Measurements from ENCODE around the gene DIP2C.

Gene DIP2C

DNA sequence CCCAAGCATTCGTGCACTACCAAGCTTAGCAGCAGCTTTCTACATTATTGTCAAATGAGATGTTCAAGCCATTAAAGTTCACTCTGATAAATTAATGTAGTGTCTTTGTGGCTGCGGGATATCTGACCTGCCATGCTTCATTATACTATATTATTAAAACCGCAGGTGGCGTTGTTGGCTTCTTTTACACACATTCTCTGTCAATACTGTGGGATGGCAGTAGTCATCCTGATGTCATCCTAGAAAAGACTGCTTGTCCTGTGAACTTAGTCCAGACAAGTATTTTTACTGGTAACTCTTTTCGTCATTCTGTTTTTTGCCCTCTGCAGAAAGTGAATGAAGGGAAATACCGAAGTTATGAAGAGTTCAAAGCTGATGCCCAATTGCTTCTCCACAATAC is 450.4 kb downstream of the DIP2C start:
- Mint-ChIP-seq H3K4me3 (no peak overlapping the region), H3K27ac (no peak overlapping the region), H3K36me3 (ENCODE audit: low read depth) (peaks cover 15% of the 10 kb centered on the region), H3K9me3 (no peaks in the 10 kb centered on the region), H3K4me1 (ENCODE audit: low read depth) (no peaks in the 10 kb centered on the region), H3K27me3 (no peaks in the 10 kb centered on the region)

- H3K36me3 Mint-ChIP-seq (ENCODE audit: low read depth), result peaks cover 22% of the 10 kb centered on the region
- no peak overlapping the region for H3K4me3 Mint-ChIP-seq
- no peak overlapping the region for H3K27ac Mint-ChIP-seq
- H3K9me3 Mint-ChIP-seq, result no peaks in the 10 kb centered on the region
- no peaks in the 10 kb centered on the region for H3K27me3 Mint-ChIP-seq
- H3K4me1 Mint-ChIP-seq (ENCODE audit: low read depth), result no peaks in the 10 kb centered on the region
Observed at GRCh38 chr10:235915-236314, 453.6 kb downstream of the DIP2C start.

GRCh38 chr10:234708-235406 is 454.6 kb downstream of the DIP2C start:
- H3K4me3 Mint-ChIP-seq, result no peak overlapping the region

GRCh38 chr10:232878-233277 is 456.6 kb downstream of the DIP2C start:
- peaks cover 19% of the 10 kb centered on the region for H3K36me3 Mint-ChIP-seq (ENCODE audit: low read depth)
- peaks cover 6% of the 10 kb centered on the region for H3K4me1 Mint-ChIP-seq (ENCODE audit: low read depth)
- no peak overlapping the region for H3K4me3 Mint-ChIP-seq
- no peaks in the 10 kb centered on the region for H3K9me3 Mint-ChIP-seq
- no peak overlapping the region for H3K27ac Mint-ChIP-seq
- no peaks in the 10 kb centered on the region for H3K27me3 Mint-ChIP-seq

More at GRCh38 chr10:234708-235406, 454.6 kb downstream of the DIP2C start:
- no peaks in the 10 kb centered on the region for H3K9me3 Mint-ChIP-seq
- no peaks in the 10 kb centered on the region for H3K4me1 Mint-ChIP-seq (ENCODE audit: low read depth)
- H3K27ac Mint-ChIP-seq, result no peak overlapping the region
- H3K27me3 Mint-ChIP-seq, result no peaks in the 10 kb centered on the region
- H3K36me3 Mint-ChIP-seq (ENCODE audit: low read depth), result peaks cover 23% of the 10 kb centered on the region

GRCh38 chr10:232061-232460 is 457.4 kb downstream of the DIP2C start:
- Mint-ChIP-seq H3K27me3 (no peaks in the 10 kb centered on the region), H3K4me1 (ENCODE audit: low read depth) (peaks cover 6% of the 10 kb centered on the region), H3K27ac (no peak overlapping the region), H3K4me3 (no peak overlapping the region), H3K9me3 (no peaks in the 10 kb centered on the region), H3K36me3 (ENCODE audit: low read depth) (peaks cover 19% of the 10 kb centered on the region)

DNA sequence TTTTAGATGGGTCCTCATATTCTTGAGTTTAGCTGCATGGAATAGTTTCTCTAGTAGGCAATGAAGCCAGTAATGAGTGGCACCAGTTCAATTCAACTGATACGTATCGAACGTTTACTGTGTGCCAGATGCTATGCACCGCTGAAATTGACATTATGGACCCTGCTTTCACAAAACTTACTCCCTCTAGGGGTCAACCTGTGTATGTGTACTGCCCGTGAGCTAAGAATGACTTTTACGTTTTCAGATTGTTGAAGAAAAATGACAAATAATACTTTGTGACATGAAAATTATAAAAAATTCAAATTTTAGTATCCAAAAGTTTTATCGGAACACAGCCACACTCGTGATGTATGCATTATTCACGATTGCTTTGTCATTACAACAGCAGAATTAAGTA is 458.7 kb downstream of the DIP2C start:
- peaks cover 11% of the 10 kb centered on the region for H3K36me3 Mint-ChIP-seq (ENCODE audit: low read depth)
- H3K27ac Mint-ChIP-seq, result no peak overlapping the region
- H3K4me3 Mint-ChIP-seq, result no peak overlapping the region
- H3K9me3 Mint-ChIP-seq, result no peaks in the 10 kb centered on the region
- peaks cover 6% of the 10 kb centered on the region for H3K4me1 Mint-ChIP-seq (ENCODE audit: low read depth)
- no peaks in the 10 kb centered on the region for H3K27me3 Mint-ChIP-seq

- Mint-ChIP-seq H3K36me3 (ENCODE audit: low read depth) (peaks cover 6% of the 10 kb centered on the region), H3K27ac (no peak overlapping the region)
Observed at GRCh38 chr10:228366-228765, 461.1 kb downstream of the DIP2C start.

GRCh38 chr10:227014-227413 is 462.5 kb downstream of the DIP2C start:
- Mint-ChIP-seq H3K27me3 (no peaks in the 10 kb centered on the region), H3K4me1 (ENCODE audit: low read depth) (peaks cover 6% of the 10 kb centered on the region), H3K4me3 (no peak overlapping the region), H3K9me3 (no peaks in the 10 kb centered on the region), H3K27ac (no peak overlapping the region), H3K36me3 (ENCODE audit: low read depth) (peaks cover 9% of the 10 kb centered on the region)

More at GRCh38 chr10:228366-228765, 461.1 kb downstream of the DIP2C start:
- no peaks in the 10 kb centered on the region for H3K27me3 Mint-ChIP-seq
- H3K4me3 Mint-ChIP-seq, result no peak overlapping the region
- H3K9me3 Mint-ChIP-seq, result no peaks in the 10 kb centered on the region
- peaks cover 6% of the 10 kb centered on the region for H3K4me1 Mint-ChIP-seq (ENCODE audit: low read depth)

DNA sequence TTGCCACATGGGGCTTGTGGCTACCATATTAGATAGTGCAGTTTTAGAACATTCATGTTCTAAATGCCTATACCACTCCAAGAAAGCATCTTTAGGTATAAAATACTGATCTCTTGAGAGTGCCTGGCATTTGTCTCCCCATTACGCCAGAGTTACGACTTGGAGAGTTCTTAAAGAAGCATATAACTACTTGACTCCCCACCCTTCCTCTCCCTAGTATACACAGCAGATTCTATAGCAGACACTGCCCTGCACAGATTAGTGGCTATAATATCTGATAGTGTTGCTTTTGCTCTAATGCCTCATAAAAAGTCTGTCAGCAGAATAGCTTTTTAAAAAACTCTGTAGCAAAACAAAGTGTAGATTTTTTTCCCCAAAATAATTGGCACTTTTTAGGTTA is 463.4 kb downstream of the DIP2C start:
- Mint-ChIP-seq H3K27ac (no peak overlapping the region), H3K4me3 (no peak overlapping the region), H3K27me3 (no peaks in the 10 kb centered on the region), H3K36me3 (ENCODE audit: low read depth) (peaks cover 17% of the 10 kb centered on the region), H3K9me3 (no peaks in the 10 kb centered on the region), H3K4me1 (ENCODE audit: low read depth) (peaks cover 9% of the 10 kb centered on the region)

GRCh38 chr10:224571-224970 is 464.9 kb downstream of the DIP2C start:
- Mint-ChIP-seq H3K4me3 (no peak overlapping the region), H3K4me1 (ENCODE audit: low read depth) (peaks cover 19% of the 10 kb centered on the region), H3K9me3 (no peaks in the 10 kb centered on the region), H3K27me3 (no peaks in the 10 kb centered on the region), H3K36me3 (ENCODE audit: low read depth) (peaks cover 14% of the 10 kb centered on the region), H3K27ac (no peak overlapping the region)
